GM12878 (cell line): ENCODE data around the gene PLS1.

Experiments
- CTCF ChIP-seq, 3 experiments: IDR thresholded peaks in 2 of 3; conservative IDR thresholded peaks in 1 of 3; 2 replicates each; pipeline ENCODE4 v1.5.1; 2011; ENCODE audit warnings: low read depth in 3 of 3, low read length in 3 of 3, mild to moderate bottlenecking in 3 of 3, control low read depth in 2 of 3, moderate library complexity in 2 of 3, inconsistent platforms in 1 of 3, mixed read lengths in 1 of 3; ENCODE audit not compliant: control insufficient read depth in 2 of 3, insufficient read depth in 1 of 3; ENCODE audit errors: extremely low read depth in 1 of 3
- EGR1 ChIP-seq, 2 experiments: IDR thresholded peaks; 1 replicate in 1 of 2; 2 replicates in 1 of 2; pipeline ENCODE4 v1.6.1; 2011 to 2012; ENCODE audit warnings: low read depth in 2 of 2, low read length in 2 of 2, borderline replicate concordance in 1 of 2, mild to moderate bottlenecking in 1 of 2, moderate library complexity in 1 of 2
- EP300 ChIP-seq, 2 experiments: fragments of 150-350 bp in 1 of 2; IDR thresholded peaks; 2 replicates each; pipeline ENCODE4 v1.6.1; 2011 to 2012; ENCODE audit warnings: low read depth in 2 of 2, low read length in 2 of 2, borderline replicate concordance in 1 of 2, improper control_type of control experiment in 1 of 2, inconsistent platforms in 1 of 2; ENCODE audit not compliant: control insufficient read depth in 1 of 2
- GABPA ChIP-seq: IDR thresholded peaks from 2 replicates; pipeline ENCODE4 v1.6.1; 2014; ENCODE audit warnings: antibody characterized with exemption, low read depth, mild to moderate bottlenecking, inconsistent platforms
- LARP7 ChIP-seq: fragments of 450-650 bp; IDR thresholded peaks from 2 replicates; pipeline ENCODE4 v1.6.1; 2017; ENCODE audit warnings: mild to moderate bottlenecking
- MTA3 ChIP-seq: IDR thresholded peaks from 2 replicates; pipeline ENCODE4 v1.6.1; 2012; ENCODE audit warnings: low read length, inconsistent platforms, borderline replicate concordance
- USF2 ChIP-seq: IDR thresholded peaks from 2 replicates; pipeline ENCODE4 v1.6.1; 2011; ENCODE audit warnings: low read depth, low read length, improper control_type of control experiment, borderline replicate concordance
- ZBTB33 ChIP-seq: fragments of 450-650 bp; IDR thresholded peaks from 2 replicates; pipeline ENCODE4 v1.6.1; 2017; ENCODE audit warnings: mild to moderate bottlenecking
- ZNF592 ChIP-seq: fragments of 450-650 bp; IDR thresholded peaks from 2 replicates; pipeline ENCODE4 v1.6.1; 2017; ENCODE audit warnings: mild to moderate bottlenecking, moderate library complexity

- TF ChIP-seq ZNF592 (no peak), EGR1 (IDR thresholded peaks at IDR 0.05; ENCODE audit: borderline replicate concordance in 1 of 2, low read depth in 2 of 2, low read length in 2 of 2) (no peak), CTCF (IDR thresholded peaks at IDR 0.05 in 2 of 3, conservative IDR thresholded peaks at IDR 0.05 in 1 of 3; ENCODE audit: control insufficient read depth in 2 of 3, extremely low read depth in 1 of 3, insufficient read depth in 1 of 3, low read depth in 3 of 3, low read length in 3 of 3) (no peak), ZBTB33 (no peak), LARP7 (no peak), EP300 (IDR thresholded peaks at IDR 0.05; ENCODE audit: borderline replicate concordance in 1 of 2, control insufficient read depth in 1 of 2, low read depth in 2 of 2, low read length in 2 of 2) (no peak), MTA3 (no peak), USF2 (no peak), GABPA (no peak)
These were observed 52.8 kb downstream of the PLS1 start for GRCh38 chr3:142648950-142649349.
